GM21786 (cell line): ENCODE measurements around the gene MYCBPAP.

ENCODE experiments used
- ATAC-seq: cut with Tn5 transposase; IDR thresholded peaks from one replicate; pipeline ENCODE4 v1.9.1; 2021; ENCODE audit not compliant: unreplicated experiment

The MYCBPAP gene

DNA sequence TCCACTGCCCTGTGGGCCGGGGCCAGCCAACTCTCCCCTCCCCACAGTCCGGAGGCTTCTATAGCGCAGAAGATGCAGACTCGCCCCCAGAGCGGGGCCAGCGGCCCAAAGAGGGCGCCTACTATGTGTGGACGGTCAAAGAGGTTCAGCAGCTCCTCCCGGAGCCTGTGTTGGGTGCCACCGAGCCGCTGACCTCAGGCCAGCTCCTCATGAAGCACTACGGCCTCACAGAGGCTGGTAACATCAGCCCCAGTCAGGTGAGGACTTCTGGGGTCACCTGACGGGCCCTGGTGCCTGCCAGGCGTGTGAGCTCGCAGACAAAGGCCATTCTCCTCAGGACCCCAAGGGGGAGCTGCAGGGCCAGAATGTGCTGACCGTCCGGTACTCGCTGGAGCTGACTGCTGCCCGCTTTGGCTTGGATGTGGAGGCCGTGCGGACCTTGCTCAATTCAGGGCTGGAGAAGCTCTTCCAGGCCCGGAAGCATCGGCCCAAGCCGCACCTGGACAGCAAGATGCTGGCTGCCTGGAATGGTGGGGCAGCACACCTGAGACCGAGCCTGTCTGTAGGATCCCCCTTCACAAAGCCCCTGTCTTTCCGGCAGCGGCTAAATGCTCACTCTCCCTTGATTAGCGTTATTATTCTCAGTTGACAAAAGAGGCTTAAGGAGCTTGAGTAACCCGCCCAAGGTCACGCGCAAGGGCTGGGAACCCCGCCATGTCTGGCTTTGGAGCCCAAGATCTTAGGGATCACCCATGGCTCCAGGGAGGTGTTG, 42.6 kb downstream of the MYCBPAP start:
- no peak for ATAC-seq

DNA sequence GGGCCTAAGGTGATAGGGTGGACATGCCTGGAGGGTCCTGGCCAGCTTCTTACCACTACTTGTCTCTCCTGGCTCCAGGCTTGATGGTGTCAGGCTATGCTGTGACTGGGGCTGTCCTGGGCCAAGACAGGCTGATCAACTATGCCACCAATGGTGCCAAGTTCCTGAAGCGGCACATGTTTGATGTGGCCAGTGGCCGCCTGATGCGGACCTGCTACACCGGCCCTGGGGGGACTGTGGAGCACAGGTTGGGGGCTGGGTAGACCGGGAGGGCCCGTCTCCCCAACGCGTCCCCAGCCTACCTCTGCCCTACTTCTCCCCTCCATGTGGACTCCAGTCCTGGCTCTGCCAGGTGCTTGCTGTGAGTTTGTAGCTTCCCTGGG, 43.2 kb downstream of the MYCBPAP start:
- ATAC-seq = no peak

DNA sequence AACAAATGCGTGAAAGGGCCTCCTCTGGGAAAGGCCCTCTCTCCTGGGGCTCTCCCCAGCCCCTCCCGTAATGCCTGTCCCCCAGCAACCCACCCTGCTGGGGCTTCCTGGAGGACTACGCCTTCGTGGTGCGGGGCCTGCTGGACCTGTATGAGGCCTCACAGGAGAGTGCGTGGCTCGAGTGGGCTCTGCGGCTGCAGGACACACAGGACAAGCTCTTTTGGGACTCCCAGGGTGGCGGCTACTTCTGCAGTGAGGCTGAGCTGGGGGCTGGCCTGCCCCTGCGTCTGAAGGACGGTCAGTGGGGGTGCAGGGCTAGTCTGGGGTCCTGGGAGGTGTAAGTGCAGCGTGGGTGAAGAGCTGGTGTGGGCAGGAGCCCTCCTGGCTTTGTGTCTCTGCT, 43.6 kb downstream of the MYCBPAP start:
- ATAC-seq = no peak

DNA sequence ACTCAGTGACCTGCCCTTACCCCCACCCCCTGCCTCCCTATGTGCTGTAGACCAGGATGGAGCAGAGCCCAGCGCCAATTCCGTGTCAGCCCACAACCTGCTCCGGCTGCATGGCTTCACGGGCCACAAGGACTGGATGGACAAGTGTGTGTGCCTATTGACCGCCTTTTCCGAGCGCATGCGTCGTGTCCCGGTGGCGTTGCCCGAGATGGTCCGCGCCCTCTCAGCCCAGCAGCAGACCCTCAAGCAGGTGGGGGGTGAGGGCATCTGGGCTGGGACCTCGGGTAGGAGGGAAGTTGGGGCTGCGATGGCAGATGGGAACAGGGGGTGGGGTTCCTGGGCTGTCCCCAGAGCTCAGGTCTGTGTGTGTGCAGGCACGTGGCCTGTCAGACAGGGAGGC, 46.0 kb downstream of the MYCBPAP start:
- no peak for ATAC-seq

DNA sequence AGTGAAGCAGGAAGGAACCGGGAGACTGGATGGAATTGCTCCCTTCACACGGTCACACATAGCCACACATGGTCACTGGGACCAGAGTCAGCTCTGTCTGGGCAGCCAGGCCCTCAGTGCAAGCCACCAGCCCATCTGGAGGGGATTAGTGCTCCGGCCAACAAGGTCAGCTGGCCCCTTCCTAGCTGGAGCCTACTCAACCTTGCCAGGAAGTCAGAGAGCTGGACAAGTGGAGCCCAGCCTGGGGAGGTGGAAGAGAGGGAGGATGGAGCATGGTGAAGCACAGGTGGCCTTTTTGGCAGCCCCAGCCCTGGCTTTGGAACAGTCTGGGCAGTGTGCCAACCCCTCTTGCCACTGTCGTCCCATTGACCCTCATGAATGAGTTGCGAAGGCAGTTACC, 48.6 kb downstream of the MYCBPAP start:
- ATAC-seq = no peak

DNA sequence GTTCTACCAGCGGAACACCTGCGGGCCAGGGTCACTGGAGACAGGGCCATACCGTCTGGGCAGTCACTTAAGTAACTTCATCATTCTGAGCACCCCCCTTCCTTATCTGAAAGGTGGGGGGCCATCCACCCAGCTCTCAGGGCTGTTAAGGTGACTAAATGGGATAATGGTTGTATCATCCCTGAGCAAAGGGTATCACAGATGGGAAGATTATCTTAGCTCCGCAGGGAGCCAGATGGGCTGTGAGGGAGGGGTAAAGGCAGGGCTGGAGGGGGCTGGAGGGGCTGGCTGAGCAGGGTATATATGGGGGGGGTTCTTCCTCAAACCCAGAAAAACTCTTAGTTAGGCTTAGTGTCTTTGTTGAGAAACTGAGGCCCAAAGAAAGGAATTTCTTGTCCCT, 49.4 kb downstream of the MYCBPAP start:
- ATAC-seq = no peak

DNA sequence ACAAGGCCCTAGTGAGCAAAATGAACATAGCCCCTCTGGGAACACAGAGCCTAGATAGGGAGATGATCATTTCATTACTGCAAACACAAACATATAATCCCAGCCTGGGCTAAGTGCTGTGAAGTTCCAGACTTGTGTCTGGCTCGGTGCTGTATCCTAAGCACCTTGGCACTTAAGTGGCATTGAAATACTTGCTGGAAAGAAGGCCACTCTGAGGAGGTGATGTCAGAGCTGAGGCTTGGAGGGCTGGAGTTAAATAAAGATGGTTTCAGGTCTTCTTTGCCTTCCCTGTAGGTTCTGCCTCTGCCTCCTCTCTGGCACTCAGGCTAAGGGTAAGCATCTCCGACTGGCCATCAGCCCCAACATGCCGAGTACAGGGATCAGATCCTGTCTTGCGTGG, 49.9 kb downstream of the MYCBPAP start:
- ATAC-seq = no peak

DNA sequence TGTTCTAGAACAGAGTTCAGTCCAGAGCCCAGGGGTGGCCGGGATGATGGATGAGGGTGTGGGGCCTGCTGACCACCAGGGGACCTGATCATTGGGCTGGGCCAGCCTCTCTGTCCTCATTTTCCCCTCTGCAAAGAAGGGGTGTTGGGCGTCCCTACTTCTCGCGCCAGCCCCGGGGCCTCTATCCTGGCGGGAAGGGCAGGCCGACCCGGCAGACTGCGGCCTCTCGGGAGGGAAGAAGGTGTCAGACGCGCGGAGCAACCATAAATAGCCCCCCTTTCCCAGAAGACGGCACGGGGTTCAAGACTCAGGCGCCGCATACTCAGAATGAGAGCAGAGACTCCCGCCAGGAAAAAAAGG, 50.3 kb downstream of the MYCBPAP start:
- no peak for ATAC-seq

DNA sequence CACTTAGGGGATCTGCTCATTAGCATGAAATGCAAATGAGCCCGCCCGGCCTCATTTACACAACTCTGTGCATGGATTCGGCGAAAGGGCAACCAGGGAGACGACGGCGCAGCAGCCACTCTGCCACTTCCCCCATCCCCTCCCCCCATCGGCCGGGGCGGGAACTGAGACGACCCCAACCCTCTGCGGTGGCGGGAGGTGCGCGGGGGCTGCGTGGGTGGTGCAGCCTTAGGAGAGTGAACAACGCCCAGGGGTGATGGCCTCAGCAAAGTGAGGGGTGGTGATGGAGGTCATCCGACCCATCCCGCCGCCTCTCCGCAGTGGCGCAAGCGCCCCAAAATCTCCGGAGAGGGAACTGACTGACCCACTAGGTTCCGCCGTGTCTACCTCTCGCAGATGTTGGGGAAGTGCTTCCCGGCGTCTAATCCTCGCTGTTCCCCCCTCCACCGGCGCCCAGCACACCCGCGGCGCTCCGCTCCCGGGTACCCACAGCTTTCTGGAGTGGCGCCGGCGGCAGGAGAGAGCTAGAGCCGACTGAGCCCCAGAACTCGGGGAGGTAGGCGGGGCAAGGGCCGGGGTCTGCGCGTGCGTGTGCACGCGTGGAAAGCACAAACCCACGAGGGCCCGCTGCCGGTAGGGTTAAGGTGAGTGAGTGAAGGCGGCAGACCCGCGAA, 50.8 kb downstream of the MYCBPAP start:
- no peak for ATAC-seq

DNA sequence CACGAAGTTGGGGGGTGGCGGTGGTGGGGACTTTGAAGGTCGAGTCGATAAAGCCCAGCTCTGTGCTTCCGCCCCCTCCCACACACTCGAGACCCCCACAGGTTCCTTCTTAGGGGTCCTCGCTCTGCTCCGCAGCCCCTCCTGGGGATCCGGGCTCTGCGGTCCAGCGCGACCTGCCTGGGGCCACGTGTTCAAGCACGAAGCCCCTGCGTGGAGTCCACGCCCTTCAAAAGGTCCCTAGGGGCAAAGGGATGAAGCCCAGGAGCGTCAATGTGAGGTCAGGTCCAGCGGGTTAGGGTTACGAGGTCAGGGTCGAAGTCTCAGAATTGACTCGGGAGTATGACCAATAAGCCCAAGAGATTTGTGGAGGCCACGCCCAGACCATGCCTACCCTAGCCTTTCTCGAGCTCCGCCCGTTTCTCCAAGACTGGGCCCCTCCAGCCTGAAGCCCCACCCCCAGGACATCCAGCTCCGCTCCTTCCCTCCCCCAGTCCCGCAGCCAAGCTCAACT, 51.5 kb downstream of the MYCBPAP start:
- no peak for ATAC-seq

DNA sequence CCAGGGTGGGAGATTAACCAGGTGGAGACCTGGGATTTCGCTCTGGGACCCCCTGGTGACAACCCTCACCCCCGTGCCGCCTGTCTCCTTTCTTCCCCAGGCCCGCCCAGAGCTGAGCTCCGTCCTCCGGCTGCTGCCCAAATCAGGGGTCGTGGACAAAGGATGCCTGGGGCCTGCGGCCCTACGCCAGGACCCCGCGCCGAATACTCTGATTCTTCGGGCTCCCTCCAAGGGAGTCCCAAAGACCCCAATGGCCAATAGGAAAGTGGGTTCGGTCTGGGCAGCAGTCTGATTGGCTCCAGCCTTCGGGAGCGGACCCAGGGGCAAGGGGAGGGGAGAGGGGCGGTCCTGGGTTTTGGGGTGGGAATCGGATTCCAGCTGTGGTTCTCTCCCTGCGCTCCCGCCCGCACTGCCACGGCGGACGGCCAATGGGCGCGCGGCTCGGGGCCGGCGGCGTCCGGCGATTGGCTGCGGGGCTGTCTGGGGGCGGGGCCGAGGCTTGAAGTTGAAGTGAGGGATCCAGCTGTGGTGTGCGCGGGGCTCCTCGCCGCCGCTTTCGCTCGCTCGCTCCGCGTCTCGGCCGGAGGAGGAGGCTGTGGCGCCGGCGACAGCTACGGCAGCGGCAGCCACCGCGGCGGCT, 52.1 kb downstream of the MYCBPAP start, which contains the start of gene CACNA1G:
Gene CACNA1G (plus strand): TSS at position 531 of the 640 bp plus-strand sequence. CDS start 745 bp downstream, outside the sequence.
- ATAC-seq = peak; percentile 80

DNA sequence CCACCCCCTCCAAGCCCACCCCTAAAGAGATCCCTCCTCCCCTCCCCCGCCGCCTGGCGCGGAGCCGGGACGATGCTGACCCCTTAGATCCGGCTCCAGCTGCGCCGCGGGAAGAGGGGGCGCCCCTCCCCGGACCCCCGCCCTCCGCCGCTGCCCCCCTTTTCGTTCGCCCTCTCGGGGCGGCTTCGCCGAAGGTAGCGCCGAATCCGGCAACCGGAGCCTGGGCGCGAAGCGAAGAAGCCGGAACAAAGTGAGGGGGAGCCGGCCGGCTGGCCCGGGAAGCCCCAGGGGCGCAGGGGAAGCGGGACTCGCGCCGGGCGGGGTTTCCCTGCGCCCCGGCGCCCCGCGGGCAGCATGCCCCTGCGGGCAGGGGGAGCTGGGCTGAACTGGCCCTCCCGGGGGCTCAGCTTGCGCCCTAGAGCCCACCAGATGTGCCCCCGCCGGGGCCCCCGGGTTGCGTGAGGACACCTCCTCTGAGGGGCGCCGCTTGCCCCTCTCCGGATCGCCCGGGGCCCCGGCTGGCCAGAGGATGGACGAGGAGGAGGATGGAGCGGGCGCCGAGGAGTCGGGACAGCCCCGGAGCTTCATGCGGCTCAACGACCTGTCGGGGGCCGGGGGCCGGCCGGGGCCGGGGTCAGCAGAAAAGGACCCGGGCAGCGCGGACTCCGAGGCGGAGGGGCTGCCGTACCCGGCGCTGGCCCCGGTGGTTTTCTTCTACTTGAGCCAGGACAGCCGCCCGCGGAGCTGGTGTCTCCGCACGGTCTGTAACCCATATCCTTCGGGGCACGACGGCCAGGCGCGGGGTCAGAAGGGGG, 52.9 kb downstream of the MYCBPAP start:
- ATAC-seq = no peak

DNA sequence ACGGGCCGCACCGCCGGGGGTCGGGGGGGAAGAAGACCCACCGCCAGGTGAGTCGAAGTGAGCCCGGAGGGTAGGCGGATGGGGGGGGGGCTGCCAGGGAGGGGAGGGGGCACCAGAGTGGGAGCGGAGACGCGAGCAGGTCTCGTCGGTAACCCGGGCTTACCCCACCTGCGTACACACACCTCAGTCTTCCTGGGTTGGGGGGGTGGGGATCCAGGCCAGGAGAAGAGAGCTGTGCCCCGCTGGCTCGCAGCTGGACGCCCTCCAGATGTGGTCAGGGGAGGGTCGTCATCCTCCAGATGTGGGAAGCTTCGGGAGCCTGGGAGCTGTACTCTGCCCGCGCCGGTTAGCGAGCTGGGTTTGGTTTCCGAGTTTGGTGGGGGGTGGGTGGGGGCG, 53.5 kb downstream of the MYCBPAP start:
- no peak for ATAC-seq

DNA sequence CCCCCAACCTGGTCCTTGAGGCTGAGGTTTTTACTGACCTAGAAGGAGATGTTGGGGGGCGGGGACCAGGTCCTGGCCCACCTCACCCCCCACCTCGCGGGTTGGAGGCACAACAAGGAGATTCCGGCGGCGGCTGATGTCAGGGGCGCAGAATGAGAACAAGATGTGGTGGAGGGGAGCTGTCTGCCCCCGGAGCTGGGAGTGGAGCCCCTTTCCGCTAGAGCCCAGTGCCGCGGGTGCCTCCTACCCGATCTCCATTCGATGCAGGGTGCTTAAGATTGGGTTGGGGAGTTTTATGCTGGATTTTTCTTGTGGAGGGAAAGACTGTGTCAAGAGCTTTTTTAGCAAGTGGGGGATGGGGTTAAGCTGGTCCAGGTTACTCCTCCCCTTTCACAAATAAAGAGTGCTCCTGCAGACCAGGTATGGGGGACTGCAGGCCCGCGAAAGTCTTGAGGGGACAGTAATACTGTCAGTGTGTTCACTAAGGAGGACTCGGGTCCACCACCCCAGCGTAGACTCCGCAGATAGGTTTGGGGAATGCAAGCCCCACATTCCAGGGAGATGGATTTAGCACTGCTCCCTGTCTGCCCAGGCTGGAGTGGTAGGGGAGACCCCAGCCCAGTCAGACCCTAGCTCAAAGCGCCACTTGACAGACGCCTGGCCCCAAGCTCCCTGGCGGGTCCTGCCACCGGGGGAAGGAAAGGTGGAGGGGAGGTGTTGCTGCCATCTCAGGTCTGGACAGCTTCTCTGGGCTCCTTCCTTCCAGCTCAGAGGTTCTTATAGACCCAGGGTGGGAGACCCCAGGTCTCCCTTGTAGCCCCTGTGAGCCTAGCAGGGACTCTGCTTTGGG, 54.2 kb downstream of the MYCBPAP start:
- ATAC-seq = no peak

DNA sequence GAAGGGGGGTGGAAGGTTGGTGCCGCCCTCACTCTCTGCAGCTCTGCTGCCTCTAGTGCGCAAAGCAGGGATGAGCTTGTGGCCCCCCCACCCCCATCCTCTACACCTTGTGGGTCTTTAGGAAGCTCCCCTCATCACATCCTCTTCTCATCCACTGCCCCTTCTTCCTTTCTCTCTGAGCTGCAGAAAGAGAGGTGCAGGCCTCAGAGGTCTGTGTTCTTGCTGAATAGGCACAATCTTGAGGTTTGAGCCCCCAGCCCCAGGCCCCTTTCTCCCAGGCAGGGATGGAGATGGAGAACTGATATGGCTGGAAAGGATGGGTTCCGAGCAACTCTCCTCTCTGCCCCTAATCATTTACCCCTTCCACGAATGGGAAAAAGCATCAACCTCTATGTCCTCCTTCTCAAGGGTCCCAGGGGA, 54.9 kb downstream of the MYCBPAP start:
- no peak for ATAC-seq

DNA sequence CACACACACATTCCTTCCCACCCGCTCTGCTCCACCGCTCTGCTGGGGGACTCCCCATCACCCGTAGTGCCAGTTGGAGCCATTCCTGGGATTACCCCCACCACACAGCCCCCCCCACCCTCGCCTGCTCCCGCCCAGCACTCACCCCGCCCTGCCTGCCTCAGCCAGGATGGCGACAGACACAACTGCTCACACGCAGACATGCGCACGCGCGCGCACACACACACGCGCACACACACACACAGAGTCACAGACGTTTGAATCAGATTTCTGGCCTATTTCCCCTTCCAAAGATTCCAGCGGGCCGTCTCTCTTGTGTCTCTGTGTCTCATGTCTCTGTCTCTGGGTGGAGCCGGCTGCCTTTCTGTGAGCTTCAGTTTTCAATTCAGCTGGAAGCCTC, 56.7 kb downstream of the MYCBPAP start:
- no peak for ATAC-seq

DNA sequence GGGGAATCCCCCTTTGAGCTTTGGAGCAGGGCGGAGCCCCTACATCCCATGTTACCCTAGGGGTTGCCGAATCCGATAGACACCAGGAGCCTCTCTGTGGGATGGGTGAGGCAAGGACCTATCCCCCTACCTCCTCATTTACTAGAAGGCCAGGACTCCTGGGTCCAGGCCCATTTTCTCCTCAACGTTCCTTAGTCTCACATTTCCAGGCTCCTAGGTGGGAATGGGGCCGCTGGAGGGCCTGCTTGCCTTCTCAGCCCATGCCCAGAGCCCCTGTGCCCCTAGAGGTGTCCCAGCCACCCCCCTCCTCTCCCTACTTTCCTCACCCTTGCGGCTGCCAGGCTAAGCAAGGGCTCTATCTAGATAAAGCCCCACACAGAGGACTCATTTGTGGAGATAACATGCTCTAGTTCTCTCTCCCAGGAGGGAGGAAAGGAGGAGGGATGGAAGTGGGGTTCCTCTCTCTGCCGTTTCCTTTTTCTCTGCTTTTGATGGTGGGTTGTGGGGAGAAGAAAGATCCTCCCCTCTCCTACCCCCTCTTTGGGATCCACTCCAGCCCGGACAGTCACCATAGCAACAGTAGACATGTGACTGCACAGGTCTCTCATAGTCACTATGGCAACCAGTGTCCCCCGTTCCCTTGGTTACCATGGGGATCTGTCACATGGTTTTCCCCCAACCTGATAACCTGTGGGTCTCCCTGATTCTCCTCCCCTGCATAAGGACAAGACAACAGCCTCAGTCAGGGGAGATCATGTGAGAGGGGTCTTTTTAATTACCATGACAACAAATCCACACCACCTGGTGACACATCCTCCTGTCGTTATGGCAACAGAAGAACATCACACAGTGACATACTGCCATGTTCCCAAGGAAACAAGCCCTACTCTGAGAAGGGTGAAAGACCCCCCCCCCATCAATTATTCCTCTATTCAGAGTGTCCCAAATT, 57.4 kb downstream of the MYCBPAP start:
- no peak for ATAC-seq

DNA sequence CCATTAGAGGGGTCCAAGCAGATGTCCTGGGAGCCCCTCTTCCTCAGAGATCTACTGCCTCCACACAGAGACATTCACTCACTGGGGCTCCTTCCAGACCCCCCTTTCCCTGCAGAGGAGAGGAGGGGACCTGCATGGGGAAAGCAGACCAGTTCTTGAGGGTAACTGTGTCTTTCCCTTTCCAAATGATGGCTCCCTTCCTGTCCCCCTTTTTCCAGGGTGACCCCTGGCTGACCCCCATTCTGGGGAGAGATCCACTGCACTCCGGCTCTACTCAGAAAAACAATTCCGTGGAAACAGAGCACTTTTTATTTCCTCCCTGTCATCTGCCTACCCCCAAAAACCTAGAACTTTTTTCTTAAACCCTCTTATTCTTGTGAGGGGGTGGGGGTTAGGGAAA, 58.6 kb downstream of the MYCBPAP start:
- ATAC-seq = no peak

DNA sequence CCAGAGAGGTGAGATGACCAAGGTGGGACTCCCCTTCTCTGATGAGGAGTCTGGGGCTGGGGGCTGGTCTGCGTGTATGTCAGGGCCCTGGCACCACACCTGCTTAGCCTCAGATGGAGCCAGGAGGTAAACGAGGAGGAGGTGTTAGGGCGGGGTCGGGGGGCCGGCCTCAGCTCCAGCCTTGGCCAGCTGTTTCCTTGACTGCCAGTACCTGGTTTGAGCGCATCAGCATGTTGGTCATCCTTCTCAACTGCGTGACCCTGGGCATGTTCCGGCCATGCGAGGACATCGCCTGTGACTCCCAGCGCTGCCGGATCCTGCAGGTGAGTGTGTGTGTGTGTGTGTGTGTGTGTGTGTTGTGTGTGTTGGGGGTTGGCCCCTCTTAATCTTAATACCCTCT, 60.4 kb downstream of the MYCBPAP start:
- no peak for ATAC-seq
